ENCODE results near the gene ERBB4. TPM values are rescaled to one million over a fixed set of nuclear protein-coding genes. Genes with fewer than 3 reads are reported as not detected.

The ERBB4 gene
- total RNA-seq, 4 donors from 2014 or later, result 0.26 to 13.3 (median 2.4) TPM

- TF ChIP-seq POLR2A (IDR thresholded peaks at IDR 0.05) (no peak), CTCF (IDR thresholded peaks at IDR 0.05) (no peak)
- no peak overlapping the region for H3K4me3 ChIP-seq
- H3K9me3 ChIP-seq, result no peaks in the 10 kb centered on the region
- DNase-seq, result no peak
- H3K36me3 ChIP-seq, result no peaks in the 10 kb centered on the region
- intact Hi-C loops (cut with DNase I; ENCODE audit: low total_unique reads), result no loop called here
- no peaks in the 10 kb centered on the region for H3K4me1 ChIP-seq
- no peaks in the 10 kb centered on the region for H3K27me3 ChIP-seq
- no peak overlapping the region for H3K27ac ChIP-seq
These were observed 1035.4 kb downstream of the ERBB4 start for GRCh38 chr2:211503198-211503597.

GRCh38 chr2:211498551-211499205, 1039.9 kb downstream of the ERBB4 start:
- DNase-seq, result no peak
- Histone ChIP-seq H3K27ac (no peak overlapping the region), H3K4me1 (no peaks in the 10 kb centered on the region), H3K27me3 (no peaks in the 10 kb centered on the region), H3K9me3 (no peaks in the 10 kb centered on the region), H3K4me3 (no peak overlapping the region), H3K36me3 (no peaks in the 10 kb centered on the region)
- intact Hi-C loops (cut with DNase I; ENCODE audit: low total_unique reads), result no loop called here
- TF ChIP-seq CTCF (IDR thresholded peaks at IDR 0.05) (no peak), POLR2A (IDR thresholded peaks at IDR 0.05) (no peak)

GRCh38 chr2:211495339-211495738, 1043.3 kb downstream of the ERBB4 start:
- H3K4me3 ChIP-seq, result no peak overlapping the region
- intact Hi-C loops (cut with DNase I; ENCODE audit: low total_unique reads), result no loop called here
- no peaks in the 10 kb centered on the region for H3K27me3 ChIP-seq

GRCh38 chr2:211494536-211494935, 1044.1 kb downstream of the ERBB4 start:
- TF ChIP-seq POLR2A (IDR thresholded peaks at IDR 0.05), result no peak
- DNase-seq, result no peak
- Histone ChIP-seq H3K4me3 (no peak overlapping the region), H3K36me3 (no peaks in the 10 kb centered on the region), H3K9me3 (no peaks in the 10 kb centered on the region), H3K27ac (no peak overlapping the region), H3K4me1 (no peaks in the 10 kb centered on the region), H3K27me3 (no peaks in the 10 kb centered on the region)
- intact Hi-C loops (cut with DNase I; ENCODE audit: low total_unique reads), result no loop called here

More at GRCh38 chr2:211495339-211495738, 1043.3 kb downstream of the ERBB4 start:
- Histone ChIP-seq H3K9me3 (no peaks in the 10 kb centered on the region), H3K4me1 (no peaks in the 10 kb centered on the region), H3K36me3 (no peaks in the 10 kb centered on the region), H3K27ac (no peak overlapping the region)
- no peak for DNase-seq
- no peak for TF ChIP-seq CTCF (IDR thresholded peaks at IDR 0.05)
- TF ChIP-seq POLR2A (IDR thresholded peaks at IDR 0.05), result no peak

- no peak for DNase-seq
- no peaks in the 10 kb centered on the region for H3K9me3 ChIP-seq
- no peak overlapping the region for H3K27ac ChIP-seq
- intact Hi-C loops (cut with DNase I; ENCODE audit: low total_unique reads), result no loop called here
- no peak for TF ChIP-seq POLR2A (IDR thresholded peaks at IDR 0.05)
- no peak for TF ChIP-seq CTCF (IDR thresholded peaks at IDR 0.05)
- H3K4me1 ChIP-seq, result no peaks in the 10 kb centered on the region
- no peak overlapping the region for H3K4me3 ChIP-seq
- H3K27me3 ChIP-seq, result no peaks in the 10 kb centered on the region
- H3K36me3 ChIP-seq, result no peaks in the 10 kb centered on the region
These were observed 1044.5 kb downstream of the ERBB4 start for GRCh38 chr2:211494085-211494484.

- intact Hi-C loops (cut with DNase I; ENCODE audit: low total_unique reads), result no loop called here
- Histone ChIP-seq H3K27ac (no peak overlapping the region), H3K27me3 (no peaks in the 10 kb centered on the region), H3K4me3 (no peak overlapping the region), H3K36me3 (no peaks in the 10 kb centered on the region), H3K4me1 (no peaks in the 10 kb centered on the region), H3K9me3 (no peaks in the 10 kb centered on the region)
- no peak for TF ChIP-seq POLR2A (IDR thresholded peaks at IDR 0.05)
- no peak for TF ChIP-seq CTCF (IDR thresholded peaks at IDR 0.05)
- no peak for DNase-seq
These were observed 1050.9 kb downstream of the ERBB4 start for GRCh38 chr2:211487733-211488132.

All from uterus (tissue), 4 donors.